Stimulated activated CD4-positive, alpha-beta T cell treated with anti-CD3 and anti-CD28 coated beads, Interleukin-2, amount 100 ng/mL, for 48 hours (primary cell): ENCODE data around the gene LSM10.

Experiments used
- DNase-seq, 2 donors: peaks; one replicate each; pipeline ENCODE4 v3.0.0-alpha.2; 2020

The LSM10 gene

GRCh38 chr1:36349839-36350238 is 47.9 kb downstream of the LSM10 start:
- DNase-seq, result no peak

- DNase-seq, result no peak
Observed at GRCh38 chr1:36349241-36349671, 48.5 kb downstream of the LSM10 start.

- no peak for DNase-seq
Observed at GRCh38 chr1:36346741-36347370, 50.9 kb downstream of the LSM10 start.

- DNase-seq, result no peak
Observed at GRCh38 chr1:36345353-36345752, 52.4 kb downstream of the LSM10 start.

- no peak for DNase-seq
Observed at GRCh38 chr1:36344395-36344680, 53.4 kb downstream of the LSM10 start.

- DNase-seq, result no peak
Observed at GRCh38 chr1:36343651-36344394, 53.9 kb downstream of the LSM10 start.
